COLO668 (cell line): ENCODE results near the gene GARRE1.
"Not testable (repeated sequence)": the region's sequence is repeated elsewhere in the genome, so short reads cannot be mapped to it uniquely, and the experiment has no call there.

Experiments used
- DNase-seq: peaks from one replicate; lab custom pipeline; 2025; ENCODE audit not compliant: unreplicated experiment; lab: John Stamatoyannopoulos, UW

The GARRE1 gene

DNA sequence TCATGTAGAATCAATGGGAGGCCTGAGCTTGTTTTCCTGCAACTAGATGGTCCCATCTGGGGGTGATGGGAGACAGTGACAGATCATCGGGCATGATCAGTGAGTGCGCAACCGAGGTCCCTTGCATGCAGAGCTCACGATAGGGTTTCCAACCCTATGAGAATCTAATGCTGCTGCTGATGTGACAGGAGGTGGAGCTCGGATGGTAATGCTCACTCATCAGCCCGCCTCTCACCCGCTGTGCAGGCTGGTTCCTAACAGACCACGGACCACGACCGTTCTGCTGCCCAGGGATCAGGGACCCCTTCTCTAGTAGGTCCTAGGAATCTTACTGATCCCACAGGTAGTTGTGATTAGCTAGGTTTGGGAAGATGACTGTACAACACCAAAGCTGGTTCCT, 23.5 kb upstream of the GARRE1 start:
- DNase-seq: no peak

- no peak for DNase-seq
Measured at GRCh38 chr19:34231439-34231838, 22.9 kb upstream of the GARRE1 start.

DNA sequence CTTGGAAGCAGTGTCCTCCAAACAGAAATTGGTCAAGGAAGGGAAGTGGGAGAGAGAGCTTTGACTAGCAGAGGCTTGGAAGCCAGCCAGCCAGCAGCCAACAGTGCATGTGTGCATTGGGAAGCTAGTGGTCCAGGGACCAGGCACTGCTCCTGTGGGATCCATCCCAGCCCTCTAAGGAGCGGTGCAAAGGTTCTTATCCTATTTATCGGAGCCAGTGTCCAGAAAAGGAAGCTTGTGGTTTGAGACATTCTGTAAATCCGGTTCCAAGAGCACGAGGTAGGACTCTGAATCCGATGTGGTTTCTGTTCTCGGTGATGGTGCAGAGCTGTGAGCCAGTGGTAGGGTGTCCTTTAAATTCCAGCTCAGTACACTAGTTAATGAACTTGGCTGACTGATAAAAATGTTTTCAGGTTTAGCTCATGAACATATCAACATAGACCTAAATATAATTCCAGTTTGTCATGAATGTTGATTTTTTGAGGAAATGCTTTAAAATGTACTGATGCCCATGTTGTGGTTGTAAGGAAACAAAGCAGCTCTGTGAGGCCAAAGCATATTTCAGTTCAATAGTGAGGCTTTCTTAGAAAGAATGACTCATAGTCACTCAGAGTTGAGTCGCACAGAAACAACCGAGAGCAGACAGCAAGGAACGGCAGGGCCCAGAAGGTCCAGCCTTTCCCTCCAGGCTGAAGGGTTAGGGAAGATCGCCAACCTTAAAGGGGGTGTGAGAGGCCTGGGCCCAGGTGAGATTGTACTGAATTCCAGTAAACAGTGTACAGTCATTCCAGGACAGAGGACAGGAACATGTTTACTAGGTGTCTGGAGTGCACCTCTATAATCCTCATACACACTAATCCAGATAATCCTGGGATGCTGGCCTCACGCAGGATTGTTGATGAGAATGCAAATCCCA, 21.5 kb upstream of the GARRE1 start:
- DNase-seq: no peak

- DNase-seq: no peak
Measured at GRCh38 chr19:34235425-34235940, 18.9 kb upstream of the GARRE1 start.

DNA sequence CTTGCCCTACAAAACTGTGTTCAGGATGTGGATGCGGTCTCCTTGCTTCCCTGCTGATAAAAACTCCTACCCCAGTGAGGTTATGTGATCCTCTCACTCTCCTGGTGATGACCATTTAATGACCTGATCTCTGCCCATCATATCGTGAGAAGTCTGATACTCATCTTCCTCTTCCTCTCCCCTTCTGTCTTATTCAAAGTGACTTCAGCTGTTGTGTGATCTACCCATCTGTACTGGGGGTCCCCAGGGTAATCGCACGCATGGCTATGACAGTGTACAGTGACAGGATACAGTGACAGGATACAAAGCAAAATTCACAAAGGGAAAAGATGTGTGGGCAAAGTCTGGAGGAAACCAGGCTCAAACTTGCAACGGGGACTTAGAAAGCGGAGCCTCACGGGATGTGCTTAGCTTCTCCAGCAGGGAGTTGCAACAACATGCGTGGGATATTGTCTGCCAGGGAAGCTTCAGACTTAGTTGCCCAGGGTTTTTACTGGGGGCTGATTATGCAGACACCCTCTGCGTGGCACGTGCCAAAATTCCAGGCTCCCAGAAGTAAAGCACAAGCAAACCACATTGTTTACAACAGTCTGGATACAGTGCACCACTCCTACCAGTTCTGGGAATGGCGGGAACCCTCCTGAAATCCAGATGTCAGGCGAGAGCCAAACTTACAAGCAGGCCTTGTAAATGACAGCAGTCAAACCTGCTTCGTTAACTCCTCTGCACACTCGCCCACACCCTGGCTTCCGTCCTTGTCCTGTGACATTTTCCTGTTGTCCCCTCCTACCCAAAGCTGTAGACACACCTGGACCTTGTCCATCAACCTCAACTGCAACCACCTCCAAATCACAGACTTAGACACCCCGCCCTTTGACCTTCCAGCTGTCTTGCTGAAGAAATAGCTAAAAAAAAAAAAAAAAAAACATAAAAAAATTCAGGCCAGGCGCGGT, 18.0 kb upstream of the GARRE1 start:
- no peak for DNase-seq

GRCh38 chr19:34237283-34237682, 17.1 kb upstream of the GARRE1 start:
- no peak for DNase-seq

DNA sequence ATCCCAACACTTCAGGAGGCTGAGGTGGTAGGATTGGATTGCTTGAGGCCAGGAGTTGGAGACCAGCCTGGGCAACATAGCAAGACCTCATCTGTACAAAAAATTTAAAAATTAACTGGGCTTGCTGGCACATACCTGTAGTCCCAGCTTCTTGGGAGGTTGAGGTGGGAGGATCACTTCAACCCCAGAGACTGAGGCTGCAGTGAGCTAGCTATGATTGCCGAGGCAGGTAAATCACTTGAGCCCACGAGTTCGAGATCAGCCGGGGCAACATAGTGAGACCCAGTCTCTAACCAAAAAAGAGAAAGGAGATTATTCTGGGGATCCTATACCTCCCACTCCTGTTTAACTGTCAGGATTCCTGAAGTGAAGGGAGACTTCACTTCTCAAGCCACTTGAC, 16.4 kb upstream of the GARRE1 start:
- no peak for DNase-seq

- peak; percentile 73 for DNase-seq
Measured at GRCh38 chr19:34241513-34242337, 12.6 kb upstream of the GARRE1 start.

DNA sequence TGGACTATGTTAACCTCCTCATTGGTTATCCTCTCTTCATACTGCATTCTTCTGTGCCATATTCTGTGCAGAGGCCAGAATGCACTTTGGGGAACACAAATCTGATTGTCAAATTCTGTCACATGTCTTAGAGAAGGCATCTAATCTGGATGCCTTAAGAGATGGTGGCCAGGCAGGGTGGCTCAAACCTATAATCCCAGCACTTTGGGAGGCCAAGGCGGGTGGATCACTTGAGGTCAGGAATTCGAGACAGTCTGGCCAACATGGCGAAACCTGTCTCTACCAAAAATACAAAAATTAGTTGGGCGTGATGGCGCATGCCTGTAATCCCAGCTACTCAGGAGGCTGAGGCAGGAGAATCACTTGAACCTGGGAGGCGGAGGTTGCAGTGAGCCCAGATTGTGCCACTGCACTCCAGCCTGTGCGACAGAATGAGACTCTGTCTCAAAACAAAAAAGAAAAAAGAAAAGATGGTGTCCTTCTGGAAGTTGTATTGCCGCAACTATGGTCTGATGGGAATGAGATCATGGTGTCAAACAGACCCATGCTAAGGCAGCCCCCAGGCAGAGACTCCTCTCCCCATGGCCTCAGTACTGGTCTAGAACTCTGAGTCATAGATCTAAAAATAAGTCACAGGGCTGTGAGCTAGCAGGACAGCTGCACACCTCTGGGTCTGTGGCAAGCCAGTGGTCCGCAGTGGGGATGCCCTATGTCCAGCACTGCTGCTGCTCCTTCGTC, 11.0 kb upstream of the GARRE1 start:
- not testable (repeated sequence) for DNase-seq

DNA sequence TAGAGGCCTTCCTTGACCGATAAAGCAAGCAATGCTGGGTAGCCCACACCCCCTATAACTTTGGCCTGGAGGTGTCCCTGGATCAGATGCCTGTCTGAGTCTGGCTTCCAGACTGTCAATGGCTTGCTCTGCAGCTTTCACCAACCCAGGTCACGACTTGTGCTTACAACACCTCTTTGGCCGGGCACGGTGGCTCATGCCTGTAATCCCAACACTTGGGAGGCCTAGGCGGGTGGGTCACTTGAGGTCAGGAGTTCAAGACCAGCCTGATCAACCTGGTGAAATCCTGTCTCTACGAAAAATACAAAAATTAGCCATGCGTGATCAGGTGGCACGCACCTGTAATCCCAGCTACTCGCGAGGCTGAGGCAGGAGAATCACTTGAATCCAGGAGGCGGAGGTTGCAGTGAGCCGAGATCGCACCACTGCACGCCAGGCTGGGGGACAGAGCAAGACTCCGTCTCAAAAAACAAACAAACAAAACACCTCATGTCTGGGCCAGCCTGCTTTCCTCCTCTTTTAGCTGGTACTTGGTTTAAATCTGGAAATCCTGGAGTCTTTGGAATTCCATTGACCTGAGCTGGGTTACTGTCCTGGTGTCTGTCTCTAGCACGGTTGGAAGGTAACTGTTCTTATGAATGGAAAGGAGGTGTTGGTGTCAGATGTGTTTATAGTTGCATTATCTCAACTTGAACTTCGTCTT, 10.3 kb upstream of the GARRE1 start:
- DNase-seq: no peak

GRCh38 chr19:34244611-34245299, 9.6 kb upstream of the GARRE1 start:
- no peak for DNase-seq

DNA sequence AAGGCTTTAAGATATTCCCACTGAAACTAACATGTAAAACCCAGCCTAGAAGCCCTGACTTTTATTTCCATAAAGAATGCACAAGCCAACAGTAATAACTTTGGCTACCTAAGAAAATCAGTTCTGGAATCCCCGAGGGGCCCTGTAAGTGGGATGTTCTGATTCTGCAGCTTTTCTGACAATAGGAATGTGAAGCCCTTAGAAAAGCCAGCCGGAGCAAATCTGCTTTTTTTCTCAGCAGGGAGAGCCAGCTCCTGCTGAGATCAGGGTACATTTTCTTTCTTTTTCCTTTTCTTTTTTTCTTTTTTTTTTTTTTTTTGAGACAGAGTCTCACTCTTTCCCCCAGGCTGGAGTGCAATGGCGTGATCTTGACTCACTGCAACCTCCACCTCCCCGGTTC, 8.0 kb upstream of the GARRE1 start:
- DNase-seq: no peak

DNA sequence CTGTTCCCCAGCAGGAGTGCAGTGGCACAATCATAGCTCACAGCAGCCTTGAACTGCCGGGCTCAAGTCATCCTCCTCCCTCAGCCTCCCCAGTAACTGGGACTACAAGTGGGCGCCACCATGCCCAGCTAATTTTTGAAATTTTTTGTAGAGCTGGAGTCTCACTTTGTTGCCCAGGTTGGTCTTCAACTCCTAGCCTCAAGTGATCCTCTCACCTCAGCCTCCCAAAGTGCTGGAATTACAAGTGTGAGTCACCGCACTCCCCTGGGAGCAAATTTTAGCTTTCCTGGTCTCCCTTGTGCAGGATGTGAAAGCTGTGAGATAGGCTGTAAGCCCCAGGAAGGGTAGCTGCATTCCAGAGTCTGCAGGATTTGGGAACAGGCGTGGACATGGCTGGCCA, 5.4 kb upstream of the GARRE1 start:
- DNase-seq: no peak

DNA sequence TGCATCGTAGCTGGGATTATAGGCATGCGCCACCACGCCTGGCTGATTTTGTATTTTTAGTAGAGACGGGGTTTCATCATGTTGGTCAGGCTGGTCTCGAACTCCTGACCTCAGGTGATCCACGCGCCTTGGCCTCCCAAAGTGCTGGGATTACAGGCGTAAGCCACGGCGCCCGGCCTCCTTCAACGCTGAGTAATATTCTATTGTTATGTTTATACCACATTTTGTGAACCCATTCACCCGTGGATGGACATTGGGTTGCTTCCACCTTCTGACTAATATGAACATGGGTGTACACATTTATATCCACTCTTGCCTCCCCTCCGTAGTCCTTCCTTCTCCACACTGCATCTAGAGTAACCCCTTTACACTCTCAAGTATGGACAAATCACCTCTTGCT, 1.2 kb upstream of the GARRE1 start:
- DNase-seq: not testable (repeated sequence)

DNA sequence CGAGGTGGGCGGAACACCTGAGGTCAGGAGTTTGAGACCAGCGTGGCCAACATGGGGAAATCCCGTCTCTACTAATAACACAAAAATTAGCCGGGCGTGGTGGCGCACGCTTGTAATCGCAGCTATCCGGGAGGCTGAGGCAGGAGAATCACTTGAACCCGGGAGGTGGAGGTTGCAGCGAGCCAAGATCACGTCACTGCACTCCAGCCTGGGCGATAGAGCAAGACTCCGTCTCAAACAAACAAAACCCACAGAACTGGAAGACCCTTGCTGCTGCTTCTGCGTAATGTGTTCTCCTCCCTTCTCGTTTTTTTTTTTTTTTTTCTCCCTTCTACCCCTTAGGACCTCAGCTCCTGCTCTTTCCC, 691 bp upstream of the GARRE1 start:
- not testable (repeated sequence) for DNase-seq

DNA sequence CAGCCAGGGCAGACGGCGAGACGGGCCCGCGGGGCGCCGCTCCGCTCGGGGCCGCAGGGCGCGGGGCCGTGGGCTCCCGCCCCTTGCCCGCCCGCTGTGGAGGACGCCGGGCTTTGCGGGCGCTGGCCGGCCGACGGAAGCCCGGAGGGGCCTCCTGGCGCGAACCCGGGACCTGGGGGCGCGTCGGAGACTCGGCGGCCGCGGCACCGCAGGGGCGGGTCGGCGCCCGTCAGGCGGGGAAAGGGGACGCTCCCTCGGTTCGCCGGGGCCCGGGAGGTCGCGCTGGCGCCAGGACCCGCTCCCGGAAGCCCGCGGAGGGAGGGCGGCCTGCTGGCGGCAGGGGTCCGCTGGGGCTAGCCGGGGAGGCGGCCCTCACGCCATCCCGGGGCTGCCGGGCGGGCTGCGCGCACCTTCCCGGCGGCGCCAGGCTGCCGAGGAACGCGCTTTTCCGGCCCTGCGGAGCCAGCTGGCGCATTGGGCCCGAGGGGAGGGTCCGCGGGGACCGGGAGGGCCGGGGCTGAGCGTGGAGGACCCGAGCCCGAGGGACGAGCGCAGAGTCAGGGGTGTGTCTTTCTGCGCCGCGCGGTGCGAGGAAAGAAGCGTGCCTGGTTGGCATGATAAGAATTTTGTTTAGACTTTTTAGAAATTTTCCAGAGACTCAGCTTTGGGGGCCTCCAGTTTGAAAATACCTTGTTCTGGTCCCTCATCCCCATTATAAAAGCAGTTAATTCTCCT, 511 bp downstream of the GARRE1 start:
- peak; percentile 72 for DNase-seq

- DNase-seq: no peak
Measured at GRCh38 chr19:34255546-34255945, 1.2 kb downstream of the GARRE1 start.

GRCh38 chr19:34256835-34257558, 2.6 kb downstream of the GARRE1 start:
- no peak for DNase-seq
